ENCODE measurements around the gene FNTB.

DNA sequence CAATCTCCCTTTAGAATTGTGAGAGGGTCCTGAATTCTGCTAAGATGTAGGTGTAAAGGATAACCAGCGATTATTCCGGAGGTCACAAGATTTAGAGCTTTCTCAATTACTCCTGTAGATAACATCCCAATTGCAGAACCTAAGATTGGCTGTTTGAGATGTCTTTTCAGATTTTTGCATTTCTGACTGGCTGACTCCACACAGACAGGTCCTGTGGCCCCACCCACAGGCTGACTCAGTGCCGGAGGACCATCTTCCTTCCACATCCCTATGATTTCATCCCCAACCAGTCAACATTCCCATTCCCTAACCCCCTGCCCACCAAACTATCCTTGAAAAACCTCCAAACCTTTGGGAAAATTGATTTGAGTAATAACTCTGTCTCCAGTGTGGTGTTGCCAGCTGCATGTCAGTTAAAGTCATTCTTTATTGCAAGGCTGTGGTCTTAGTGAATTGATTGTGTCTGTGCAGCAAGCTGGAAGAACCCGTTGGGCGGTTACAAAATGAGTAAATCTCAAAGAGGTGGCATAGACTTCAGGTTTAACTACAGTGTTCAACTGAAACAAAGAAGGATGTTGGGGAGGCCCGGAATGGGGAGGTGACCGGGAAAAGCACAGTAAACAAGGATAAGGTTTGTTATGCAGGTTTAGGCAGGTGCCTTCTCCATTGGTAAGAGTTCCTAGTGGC, 10.6 kb downstream of the FNTB start:
- TF ChIP-seq POLR2A (IDR thresholded peaks at IDR 0.05; ENCODE audit: low read depth, low read length), result no peak
- TF ChIP-seq, protein P1, sequence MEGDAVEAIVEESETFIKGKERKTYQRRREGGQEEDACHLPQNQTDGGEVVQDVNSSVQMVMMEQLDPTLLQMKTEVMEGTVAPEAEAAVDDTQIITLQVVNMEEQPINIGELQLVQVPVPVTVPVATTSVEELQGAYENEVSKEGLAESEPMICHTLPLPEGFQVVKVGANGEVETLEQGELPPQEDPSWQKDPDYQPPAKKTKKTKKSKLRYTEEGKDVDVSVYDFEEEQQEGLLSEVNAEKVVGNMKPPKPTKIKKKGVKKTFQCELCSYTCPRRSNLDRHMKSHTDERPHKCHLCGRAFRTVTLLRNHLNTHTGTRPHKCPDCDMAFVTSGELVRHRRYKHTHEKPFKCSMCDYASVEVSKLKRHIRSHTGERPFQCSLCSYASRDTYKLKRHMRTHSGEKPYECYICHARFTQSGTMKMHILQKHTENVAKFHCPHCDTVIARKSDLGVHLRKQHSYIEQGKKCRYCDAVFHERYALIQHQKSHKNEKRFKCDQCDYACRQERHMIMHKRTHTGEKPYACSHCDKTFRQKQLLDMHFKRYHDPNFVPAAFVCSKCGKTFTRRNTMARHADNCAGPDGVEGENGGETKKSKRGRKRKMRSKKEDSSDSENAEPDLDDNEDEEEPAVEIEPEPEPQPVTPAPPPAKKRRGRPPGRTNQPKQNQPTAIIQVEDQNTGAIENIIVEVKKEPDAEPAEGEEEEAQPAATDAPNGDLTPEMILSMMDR (IDR thresholded peaks at IDR 0.05; ENCODE audit: extremely low read depth in 1 of 2, insufficient read depth in 1 of 2, low read depth in 1 of 2, low read length in 2 of 2), result no peak

Data from endothelial cell of umbilical vein (primary cell).